ENCODE data around the gene C12orf56.
"Not testable (repeated sequence)": the region's sequence is repeated elsewhere in the genome, so short reads cannot be mapped to it uniquely, and the experiment has no call there.

The C12orf56 gene

DNA sequence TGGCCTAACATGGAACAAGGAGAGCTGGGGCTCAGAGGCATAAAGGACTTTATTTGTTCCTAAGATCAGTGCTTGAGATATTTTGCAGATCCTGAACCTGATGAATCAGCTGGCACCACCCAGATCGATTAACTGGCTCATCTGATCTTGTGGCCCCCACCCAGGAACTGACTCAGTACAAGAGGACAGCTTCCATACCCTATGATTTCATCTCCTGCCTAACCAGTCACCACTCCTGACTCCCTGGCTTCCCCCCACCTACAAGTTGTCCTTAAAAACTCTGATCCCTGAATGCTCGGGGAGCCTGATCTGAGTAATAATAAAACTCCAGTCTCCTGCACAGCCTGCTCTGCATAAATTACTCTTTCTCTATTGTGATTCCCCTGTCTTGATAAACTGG is 5.1 kb downstream of the C12orf56 start:
- no peak for DNase-seq

DNA sequence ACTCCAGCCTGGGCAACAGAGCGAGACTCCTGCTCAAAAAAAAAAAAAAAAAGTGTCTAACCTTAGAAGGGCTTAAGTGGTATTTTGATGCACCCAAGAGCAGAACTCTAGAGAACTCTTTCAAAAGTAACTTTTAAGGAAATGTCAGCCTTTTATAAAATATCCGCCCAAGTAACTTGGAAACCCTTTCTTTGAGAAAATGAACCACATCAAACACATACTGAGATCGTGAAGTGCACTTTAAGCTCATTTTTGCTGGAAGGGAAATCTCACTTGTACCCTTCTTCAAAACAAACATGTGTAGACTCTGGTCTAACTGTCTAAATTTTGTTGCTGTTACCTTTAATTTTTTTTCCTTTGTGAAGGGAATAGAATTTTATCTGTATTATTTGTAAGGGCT is 5.5 kb downstream of the C12orf56 start:
- DNase-seq: no peak

DNA sequence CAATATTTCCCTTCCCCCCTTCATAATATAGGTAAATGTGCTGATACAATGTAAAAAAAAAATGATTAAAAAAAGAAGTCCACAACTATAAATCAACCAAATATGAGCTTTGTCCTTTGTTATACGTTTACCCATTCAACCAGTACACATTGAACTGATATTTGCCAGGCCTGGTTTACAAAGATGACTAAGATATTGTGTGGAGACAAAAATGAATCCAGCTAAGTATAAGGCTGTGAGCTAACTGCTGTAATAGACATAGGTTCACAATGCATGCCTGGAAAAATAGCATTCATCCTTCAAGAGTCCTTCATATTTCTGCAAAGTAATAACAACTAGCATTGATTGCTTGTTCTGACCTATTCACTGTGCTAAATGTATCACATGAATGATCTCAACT is 6.9 kb downstream of the C12orf56 start:
- no peak for DNase-seq

DNA sequence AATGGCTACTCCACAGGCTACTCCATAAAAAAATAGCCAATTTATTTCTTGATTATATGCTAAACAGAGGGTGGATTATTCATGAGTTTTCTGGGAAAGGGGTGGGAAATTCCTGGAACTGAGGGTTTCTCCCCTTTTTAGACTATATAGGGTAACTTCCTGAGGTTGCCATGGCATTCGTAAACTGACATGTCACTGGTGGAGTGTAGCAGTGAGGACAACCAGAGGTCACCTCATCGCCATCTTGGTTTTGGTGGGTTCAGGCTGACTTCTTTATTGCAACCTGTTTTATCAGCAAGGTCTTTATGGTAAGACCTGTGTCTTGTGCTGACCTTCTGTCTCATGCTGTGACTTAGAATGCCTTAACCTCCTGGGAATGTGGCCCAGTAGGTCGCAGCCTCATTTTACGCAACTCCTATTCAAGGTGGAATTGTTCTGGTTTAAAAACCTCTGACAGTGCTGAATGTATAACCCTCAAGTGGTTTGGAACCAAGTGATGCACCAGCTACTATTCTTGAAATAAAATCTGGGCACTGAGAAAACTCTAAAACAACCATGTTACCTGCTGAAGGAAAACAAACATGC is 27.7 kb downstream of the C12orf56 start:
- no peak for DNase-seq

DNA sequence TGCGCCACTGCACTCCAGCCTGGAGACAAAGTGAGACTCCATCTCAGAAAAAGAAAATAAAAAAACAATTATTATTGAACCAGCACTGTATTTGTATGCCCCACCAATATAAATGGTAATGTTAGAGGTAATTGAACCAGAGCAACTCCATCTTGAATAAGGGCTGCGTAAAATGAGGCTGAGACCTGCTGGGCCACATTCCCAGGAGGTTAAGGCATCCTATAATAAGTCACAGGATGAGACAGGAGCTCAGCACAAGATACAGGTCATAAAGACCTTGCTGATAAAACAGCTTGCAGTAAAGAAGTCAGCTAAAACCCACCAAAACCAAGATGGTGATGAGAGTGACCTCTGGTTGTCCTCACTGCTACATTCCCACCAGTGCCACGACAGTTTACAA is 29.4 kb downstream of the C12orf56 start:
- not testable (repeated sequence) for DNase-seq

DNA sequence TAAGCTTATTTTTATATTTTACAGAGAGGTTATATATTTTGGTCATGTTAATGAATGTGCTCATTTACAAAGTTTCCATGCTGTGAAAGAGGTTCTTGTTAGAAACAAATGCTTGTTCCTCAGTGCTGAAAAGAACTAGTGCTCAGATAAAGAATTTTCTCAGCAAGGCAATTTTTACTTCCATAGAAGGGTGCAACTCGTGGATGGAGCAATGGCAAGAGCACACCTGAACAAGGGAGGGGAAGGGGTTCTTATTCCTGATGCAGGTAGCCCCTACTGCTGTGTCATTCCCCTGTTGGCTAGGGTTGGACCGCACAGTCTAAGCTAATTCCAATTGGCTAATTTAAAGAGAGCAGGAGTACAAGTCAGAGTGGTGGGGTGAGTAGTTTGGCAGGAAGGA is 34.3 kb downstream of the C12orf56 start:
- DNase-seq: not testable (repeated sequence)

DNA sequence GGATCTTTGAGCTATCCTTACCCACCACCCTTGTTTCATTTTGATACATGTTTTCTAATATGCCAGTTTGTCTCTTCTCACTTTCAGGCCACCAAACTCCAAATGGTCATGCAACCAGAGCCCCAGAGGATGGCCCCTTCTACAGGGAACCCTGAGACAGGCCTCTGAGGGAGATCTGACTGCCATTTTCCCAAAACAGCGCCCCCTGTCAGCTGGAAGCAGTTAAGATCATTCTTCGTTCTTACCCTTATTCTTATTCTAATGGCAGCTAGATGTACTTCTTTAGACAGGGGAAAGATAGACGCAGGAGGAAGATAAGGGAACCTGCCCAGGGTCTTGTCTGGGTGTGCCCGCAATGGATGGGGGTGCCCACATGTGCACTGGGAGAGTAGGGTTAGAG is 38.4 kb downstream of the C12orf56 start:
- no peak for DNase-seq

DNA sequence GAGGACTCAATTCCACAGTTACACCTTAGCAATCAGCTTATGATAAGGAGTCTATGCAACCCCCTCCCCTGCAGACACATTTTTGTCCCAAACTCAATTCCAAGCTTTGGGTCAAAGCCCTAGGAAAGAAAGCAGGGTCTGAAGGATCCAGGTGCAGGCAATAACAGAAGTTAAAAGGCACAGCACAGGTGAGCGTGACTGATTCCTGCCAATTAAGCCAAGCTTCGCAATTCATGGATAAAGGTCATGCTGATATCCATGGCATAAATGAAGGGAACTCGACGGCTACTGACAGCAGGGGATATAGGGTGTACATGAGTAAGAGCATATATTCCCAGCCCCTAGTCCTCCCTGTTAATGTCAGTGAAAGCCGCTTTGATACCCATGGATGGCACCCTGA is 39.3 kb downstream of the C12orf56 start:
- no peak for DNase-seq

DNA sequence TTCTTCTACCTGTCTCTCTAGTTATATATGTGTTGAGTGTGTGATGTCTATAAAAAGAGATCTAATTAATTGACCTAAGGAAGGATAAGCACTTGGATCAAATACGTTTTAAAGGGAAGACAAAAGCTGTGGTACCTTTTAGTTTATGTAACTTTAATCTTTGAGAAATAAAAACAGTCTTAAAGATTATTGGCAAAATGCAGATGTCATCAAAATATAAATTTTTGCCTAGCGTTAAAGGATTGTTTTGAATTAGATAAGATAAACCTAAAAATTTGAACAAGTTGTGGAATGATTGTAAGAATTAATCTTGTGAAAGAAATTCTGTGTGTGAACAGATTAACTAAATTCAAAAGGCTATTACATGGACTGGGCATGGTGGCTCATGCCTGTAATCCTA is 42.9 kb downstream of the C12orf56 start:
- DNase-seq: no peak

DNA sequence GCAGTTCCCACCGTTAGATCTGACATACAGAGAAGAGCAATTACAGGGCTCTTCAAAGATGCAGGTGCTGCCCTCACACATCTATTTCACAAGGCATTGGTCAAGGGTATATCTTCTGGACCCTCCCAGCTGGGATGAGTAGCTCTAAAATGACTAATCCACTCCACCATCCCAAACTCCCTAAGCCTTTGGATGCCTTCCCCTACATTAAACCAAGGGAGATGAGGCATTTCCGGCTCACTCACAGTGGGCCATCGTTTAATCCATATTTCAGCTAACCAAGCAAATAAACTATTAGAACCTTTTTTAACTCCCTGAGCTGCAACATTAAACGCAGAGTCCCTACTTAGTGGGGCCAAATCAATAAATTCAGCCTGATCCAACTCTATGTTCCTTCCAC is 45.9 kb downstream of the C12orf56 start:
- DNase-seq: not testable (repeated sequence)

DNA sequence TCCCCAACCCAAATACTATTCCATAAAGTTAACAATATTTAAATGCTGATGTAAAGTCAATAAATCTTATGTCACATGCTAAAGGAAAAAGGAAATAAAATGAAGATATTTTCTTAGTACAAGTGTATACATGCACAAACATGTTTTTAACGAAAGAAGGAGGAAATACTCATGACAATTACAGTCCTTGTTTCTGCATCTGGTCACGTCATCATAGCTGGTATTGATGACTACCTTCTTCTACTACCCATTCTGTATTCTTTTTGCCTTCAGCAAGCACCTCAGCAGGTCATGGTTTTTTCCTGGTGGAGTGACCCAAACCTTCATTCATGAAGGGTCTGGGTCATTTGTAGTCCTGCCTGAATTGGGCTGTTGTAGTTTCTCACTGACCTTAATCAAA is 50.0 kb downstream of the C12orf56 start:
- DNase-seq: not testable (repeated sequence)

DNA sequence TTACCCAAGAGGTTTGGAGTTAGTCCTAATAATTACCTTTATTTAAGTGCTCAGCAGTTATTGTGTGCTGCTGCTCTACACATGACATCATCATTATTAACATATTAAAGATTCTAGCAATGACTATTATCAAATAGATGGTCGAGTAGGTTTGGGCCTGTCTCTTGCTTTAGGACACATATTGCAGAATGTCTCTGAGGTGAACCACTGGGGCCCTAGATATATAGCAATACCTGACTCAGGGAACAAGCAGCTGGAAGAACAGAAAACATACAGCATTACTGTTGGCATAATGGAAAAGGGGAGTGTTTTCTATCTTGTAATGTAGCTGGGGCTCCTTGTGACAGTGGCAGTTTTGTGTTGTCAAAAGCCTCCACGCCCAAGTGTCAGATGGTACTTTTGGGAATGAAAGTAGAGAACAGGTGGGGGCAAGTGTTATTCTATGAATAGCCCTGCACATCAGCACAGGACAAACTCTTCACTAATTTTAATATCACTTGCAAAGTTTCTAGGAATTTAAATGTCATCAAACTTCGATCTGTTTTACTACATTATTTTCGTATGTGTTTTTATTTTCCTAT is 54.6 kb downstream of the C12orf56 start:
- no peak for DNase-seq

DNA sequence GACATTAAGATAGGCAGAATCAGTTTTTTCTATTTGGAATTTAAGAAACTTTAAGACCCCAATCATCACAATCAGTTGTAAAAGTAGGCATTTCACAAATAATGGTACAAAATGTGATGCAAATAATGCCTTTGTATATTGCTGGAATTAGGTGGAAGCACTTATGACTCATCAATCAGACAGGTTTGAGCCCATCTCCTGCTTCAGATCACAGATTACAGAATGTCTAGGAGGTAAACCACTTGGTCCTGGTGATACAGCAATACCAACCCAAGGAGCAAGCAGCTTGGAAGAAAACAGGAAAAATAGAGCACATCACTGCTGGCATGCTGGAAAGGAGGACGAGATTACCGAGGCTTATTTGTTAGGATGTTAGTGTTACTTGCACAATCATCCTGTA is 57.6 kb downstream of the C12orf56 start:
- no peak for DNase-seq

DNA sequence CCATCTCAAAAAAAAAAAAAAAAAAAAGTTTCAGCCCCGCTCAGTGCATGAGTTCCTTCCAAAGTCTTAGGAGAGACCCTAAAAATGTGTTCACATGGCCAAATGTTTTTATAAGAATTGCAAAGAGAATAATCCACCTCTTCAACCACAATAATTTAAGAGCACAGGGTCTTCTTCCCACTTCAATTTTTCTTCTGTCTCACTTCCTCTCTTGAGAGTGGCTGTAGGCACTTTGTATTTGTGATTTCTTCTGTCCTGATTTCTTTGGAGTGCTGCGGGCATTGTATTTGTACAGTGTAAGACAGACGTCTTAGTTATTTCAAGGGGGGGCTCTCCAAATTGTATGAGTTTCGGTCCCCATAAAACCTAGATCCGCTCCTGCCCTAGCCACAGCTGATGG is 58.3 kb downstream of the C12orf56 start:
- DNase-seq: no peak

DNA sequence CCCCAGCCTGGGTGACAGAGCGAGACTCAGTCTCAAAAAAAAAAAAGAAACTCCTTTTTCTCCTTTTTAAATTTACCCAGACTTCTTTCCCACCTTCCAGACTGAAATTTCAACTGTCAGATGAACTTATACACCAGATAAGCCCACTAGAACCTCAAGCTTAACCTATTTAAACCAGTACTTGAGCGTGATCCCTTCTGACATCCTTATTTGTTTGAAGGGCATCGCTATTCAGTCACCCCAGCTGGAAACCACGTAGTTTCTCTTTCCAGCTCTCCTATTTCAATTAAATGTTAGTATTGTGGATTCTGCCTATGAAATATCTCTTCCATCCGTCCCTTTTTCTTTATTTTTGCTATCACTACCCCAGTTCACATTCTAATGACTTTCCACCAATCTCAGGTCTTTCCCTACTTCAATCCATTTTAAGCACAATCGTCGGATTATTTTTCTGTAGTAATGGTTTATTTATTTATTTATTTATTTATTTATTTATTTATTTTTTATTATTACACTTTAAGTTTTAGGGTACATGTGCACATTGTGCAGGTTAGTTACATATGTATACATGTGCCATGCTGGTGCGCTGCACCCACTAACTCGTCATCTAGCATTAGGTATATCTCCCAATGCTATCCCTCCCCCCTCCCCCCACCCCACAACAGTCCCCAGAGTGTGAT is 61.4 kb downstream of the C12orf56 start:
- not testable (repeated sequence) for DNase-seq

DNA sequence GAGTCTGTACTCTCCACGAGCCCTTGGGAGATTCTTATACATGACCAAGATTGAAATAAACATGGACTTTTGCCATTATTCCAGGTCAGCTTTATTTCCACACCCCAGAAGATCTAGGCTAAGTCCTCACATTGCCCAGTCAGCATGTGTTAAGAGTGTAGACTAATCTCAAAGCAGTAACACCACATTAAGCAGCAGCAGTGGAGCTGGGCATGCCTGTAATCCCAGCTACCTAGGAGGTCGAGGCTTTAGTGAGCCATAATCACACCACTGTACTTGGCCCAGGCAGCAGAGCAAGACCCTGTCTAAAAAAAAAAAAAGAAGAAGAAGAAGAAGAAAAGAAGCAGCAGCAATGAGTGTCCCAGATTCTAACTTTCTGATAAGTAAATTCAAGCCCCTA is 65.5 kb downstream of the C12orf56 start:
- DNase-seq: no peak

DNA sequence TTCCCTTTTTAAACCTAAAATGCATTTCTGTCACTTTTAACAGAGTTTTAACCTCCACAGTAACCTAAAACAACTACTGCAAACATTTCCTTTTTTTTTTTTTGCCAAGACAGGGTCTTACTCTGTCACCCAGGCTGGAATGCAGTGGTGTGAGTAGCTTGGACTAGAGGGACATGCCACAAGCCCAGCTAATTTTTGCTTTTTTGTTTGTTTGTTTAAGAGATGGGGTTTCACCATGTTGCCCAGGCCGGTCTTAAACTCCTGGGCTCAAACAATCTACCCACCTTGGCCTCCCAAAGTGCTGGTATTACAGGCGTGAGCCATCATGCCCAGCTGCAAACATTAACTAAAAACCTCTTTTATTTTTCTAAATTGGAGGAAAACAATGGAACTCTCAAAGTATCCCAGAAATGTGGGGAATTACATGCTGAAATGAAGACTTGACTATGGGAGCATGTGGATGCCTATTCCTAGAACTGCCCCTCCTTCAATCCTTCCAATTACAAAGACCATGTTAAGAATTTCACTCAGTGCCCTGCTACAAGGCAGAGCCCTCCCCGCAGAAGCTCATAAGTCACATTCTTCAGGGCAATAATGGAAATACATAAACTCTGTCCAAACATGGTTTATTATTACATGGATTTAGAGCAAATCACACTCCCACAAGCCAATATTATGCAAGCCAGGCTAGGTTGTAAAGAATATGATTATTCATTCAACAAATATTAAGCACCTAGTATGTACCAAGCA is 66.9 kb downstream of the C12orf56 start:
- DNase-seq: no peak

DNA sequence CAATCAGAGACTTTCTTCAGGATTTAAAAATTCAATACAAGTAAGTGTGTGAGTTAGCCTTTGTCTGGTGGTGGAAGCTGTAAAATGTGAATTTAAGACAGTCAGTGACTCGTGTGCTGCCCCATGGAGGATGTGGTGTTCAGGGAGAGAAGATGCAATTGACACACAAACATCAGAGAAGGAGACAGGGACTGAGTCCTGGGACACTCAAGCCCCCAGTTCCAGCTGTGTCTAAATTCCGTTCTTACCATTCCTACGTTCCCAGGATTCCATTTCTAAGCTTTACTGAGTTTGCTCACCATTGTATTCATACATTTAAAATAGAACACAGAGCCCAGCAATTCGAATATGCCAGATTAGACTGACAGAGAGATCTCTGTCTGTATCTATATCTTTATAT is 67.6 kb downstream of the C12orf56 start:
- DNase-seq: no peak

DNA sequence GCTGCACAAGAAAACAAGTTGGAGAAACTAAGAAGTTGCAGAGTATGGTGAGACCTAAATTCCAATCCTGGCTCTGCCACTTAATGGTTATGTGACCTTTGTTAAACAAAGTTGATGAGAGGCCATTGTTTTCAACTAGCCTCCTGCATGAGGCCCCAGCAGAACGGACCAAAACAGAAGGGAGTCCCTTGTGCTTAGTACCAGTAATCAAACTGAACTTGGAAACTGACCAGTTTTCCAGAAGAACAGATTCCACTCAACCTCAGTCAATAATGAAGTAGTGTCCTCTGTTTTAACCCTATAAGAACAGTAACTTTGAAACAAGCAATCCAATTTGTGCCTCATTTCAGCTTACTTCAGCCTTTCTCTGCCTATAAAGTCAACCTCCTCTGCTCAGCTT is 69.9 kb downstream of the C12orf56 start:
- DNase-seq: no peak

DNA sequence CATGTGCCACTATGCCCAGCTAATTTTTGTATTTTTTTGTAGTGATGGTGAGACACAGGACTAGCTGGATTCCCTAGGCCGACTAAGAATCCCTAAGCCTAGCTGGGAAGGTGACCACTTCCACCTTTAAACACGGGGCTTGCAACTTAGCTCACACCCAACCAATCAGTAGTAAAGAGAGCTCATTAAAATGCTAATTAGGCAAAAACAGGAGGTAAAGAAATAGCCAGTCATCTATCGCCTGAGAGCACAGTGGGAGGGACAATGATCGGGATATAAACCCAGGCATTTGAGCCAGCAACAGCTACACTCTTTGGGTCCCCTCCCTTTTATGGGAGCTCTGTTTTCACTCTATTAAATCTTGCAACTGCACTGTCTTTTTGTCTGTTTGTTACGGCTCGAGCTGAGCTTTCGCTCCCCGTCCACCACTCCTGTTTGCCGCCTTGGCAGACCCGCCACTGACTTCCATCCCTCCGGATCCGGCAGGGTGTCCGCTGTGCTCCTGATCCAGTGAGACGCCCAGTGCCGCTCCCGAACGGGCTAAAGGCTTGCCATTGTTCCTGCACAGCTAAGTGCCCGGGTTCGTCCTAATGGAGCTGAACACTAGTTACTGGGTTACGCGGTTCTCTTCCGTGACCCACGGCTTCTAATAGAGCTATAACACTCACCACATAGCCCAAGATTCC is 70.9 kb downstream of the C12orf56 start:
- DNase-seq: not testable (repeated sequence)

DNA sequence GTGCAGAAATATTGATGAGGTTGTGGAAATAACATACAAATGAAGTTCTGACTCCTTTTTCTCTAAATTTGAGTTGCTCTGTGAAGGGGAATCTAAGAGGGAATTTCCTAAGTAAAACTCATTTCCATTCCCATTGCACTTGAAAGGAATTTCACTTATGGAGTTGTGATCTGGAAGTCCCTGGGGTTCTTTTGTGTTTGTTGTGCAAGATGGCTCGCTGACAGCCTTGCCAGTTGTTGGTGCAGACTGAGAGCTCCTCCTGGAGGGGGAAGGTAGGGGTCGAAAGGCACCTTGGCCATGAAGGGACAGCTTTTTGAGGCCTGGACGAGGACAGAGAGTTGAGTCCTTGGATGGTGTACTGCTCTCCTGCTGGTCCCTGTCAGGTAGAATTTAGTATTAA is 72.0 kb downstream of the C12orf56 start:
- no peak for DNase-seq

DNA sequence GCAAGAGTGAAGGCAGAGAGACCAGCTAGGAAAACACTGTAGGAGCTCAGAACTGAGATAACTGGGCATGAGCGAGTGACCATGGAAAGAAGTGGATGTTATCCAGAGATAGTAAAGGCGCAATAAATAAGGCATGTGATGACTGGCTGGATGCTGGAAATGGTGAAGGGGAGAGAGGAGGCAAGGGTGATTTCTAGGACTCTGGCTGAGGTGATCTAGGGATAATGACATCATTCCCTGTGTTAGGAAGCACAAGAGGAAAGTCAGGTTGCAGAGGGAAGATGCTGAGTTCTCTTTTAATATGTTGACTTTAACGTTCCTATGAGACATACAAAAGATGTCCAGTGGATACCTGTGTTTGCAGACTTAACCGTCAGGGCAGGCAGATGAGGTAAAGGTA is 78.7 kb downstream of the C12orf56 start:
- no peak for DNase-seq

DNA sequence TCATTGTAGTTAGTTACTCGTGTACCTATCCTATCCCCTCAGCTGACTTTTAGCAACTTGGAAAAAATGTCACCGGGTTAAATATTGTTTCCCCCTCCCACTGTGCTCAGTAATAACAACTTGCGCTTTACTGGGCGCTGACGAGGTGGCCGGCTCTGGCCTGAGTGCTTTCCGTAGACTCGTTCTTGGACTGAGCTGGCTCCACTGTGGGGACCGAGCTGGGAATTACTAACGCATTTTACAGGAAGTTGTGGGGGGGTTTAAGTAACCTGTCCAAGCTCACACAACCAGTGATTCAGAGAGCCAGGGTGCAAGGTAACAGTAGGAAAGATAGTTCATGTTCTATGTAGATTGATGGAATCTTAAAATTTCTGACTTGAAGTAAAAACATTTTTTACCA is 86.0 kb downstream of the C12orf56 start:
- no peak for DNase-seq
